GM13976 (cell line): ENCODE data around the gene RBM47.

Source experiments
- DNase-seq: peaks from one replicate; pipeline ENCODE4 v3.0.0; 2012; ENCODE audit warnings: low spot score
- CTCF ChIP-seq: IDR thresholded peaks from 2 replicates; pipeline ENCODE4 v1.5.1; 2012; ENCODE audit warnings: borderline replicate concordance, mild to moderate bottlenecking; ENCODE audit not compliant: insufficient read depth; ENCODE audit errors: extremely low read depth, missing control alignments, control extremely low read depth
- in situ Hi-C: fragments of 300-500 bp; cut with MboI; formaldehyde crosslinking; loops from one replicate; pipeline ENCODE4 v1.12.0; 2022; ENCODE audit warnings: low sequenced_read_pairs, mixed read lengths, inconsistent platforms; ENCODE audit not compliant: unreplicated experiment

The RBM47 gene

GRCh38 chr4:40421839-40422708 is 207.6 kb downstream of the RBM47 start:
- DNase-seq = peak; percentile 54
- no peak for TF ChIP-seq CTCF
- in situ Hi-C loops = no loop called here

GRCh38 chr4:40419231-40419912 is 210.3 kb downstream of the RBM47 start:
- in situ Hi-C loops = no loop called here
- TF ChIP-seq CTCF = no peak
- DNase-seq = no peak

- no peak for TF ChIP-seq CTCF
- DNase-seq = no peak
- in situ Hi-C loops = no loop called here
These were observed 211.0 kb downstream of the RBM47 start for GRCh38 chr4:40418430-40419230.

GRCh38 chr4:40417941-40418340 is 211.7 kb downstream of the RBM47 start:
- no peak for TF ChIP-seq CTCF
- in situ Hi-C loops = no loop called here
- DNase-seq = no peak

- no peak for TF ChIP-seq CTCF
- no peak for DNase-seq
- in situ Hi-C loops = no loop called here
These were observed 215.0 kb downstream of the RBM47 start for GRCh38 chr4:40414673-40415072.
